K562 (cell line): ENCODE results near the gene ERCC2. TPM values are rescaled to one million over a fixed set of nuclear protein-coding genes. Genes with fewer than 3 reads are reported as not detected.

Experiments used
- ATAC-seq: fragments of 200-7000 bp; cut with Tn5 transposase; 3 replicates; pipeline ENCODE4 v1.9.1; 2020; ENCODE audit warnings: moderate library complexity
- BruUV-seq: library from RNA; stranded (reverse); fragments of 400-500 nt; replicated peaks from 2 replicates; lab custom pipeline; 2021; lab: Mats Ljungman, UMichigan
- CTCF ChIA-PET: fragments of 300-600 bp; formaldehyde crosslinking; extraction: SDS; loops from one replicate; lab custom pipeline; 2021; ENCODE audit warnings: low intra/inter-chr PET ratio; lab: Yijun Ruan, JAX
- POLR2A ChIA-PET: fragments of 300-600, 350-650 bp; sonication (Branson Sonifier 250); formaldehyde crosslinking; extraction: SDS; loops from one replicate; lab custom pipeline; 2021; ENCODE audit warnings: antibody characterized with exemption, inconsistent platforms; lab: Yijun Ruan, JAX
- DNase-seq, 4 experiments: peaks; one replicate each; pipeline versions ENCODE4 v3.0.0 to v3.0.0-alpha.2; 2011 to 2018; ENCODE audit warnings: low spot score in 3 of 4, mixed read lengths in 3 of 4; ENCODE audit errors: extremely low read depth in 1 of 4
- FAIRE-seq: peaks from 2 replicates; lab custom pipeline; 2011; peaks lifted over from hg19 to GRCh38; lab: Jason Lieb, UNC
- H2AFZ ChIP-seq: 2 replicates; pipeline ENCODE4 v1.6.0; 2011; ENCODE audit warnings: low read depth, low read length, control low read depth, inconsistent platforms
- H3K27ac ChIP-seq: fragments of 200-600 bp; 3 replicates; pipeline ENCODE4 v1.8.0; 2011; ENCODE audit warnings: low read depth, mild to moderate bottlenecking, control low read depth, inconsistent platforms, low read length, moderate library complexity, mixed read lengths; ENCODE audit errors: extremely low read depth
- H3K27me3 ChIP-seq, 2 experiments: fragments of 300-600 bp in 1 of 2; 2 replicates in 1 of 2; 3 replicates in 1 of 2; pipeline versions ENCODE4 v1.6.0 to v1.8.0; 2011; ENCODE audit warnings: inconsistent platforms in 2 of 2, low read length in 2 of 2, mild to moderate bottlenecking in 1 of 2, mixed read lengths in 1 of 2, moderate library complexity in 1 of 2; ENCODE audit not compliant: control insufficient read depth in 2 of 2, insufficient read depth in 2 of 2
- H3K36me3 ChIP-seq: fragments of 300-600 bp; 3 replicates; pipeline ENCODE4 v1.8.0; 2011; ENCODE audit warnings: mild to moderate bottlenecking, low read length, inconsistent platforms; ENCODE audit not compliant: control insufficient read depth, insufficient read depth
- H3K4me1 ChIP-seq, 2 experiments: fragments of 200-600 bp in 1 of 2; replicated peaks in 1 of 2; 2 replicates in 1 of 2; 3 replicates in 1 of 2; pipeline versions ENCODE4 v1.5.1 to v1.8.0; 2011; ENCODE audit warnings: inconsistent platforms in 2 of 2, low read length in 2 of 2, mild to moderate bottlenecking in 1 of 2, mixed read lengths in 1 of 2, moderate library complexity in 1 of 2; ENCODE audit not compliant: control insufficient read depth in 2 of 2, insufficient read depth in 2 of 2
- H3K4me2 ChIP-seq: 2 replicates; pipeline ENCODE4 v1.6.1; 2011; ENCODE audit warnings: low read length, control low read depth, inconsistent platforms, mixed read lengths; ENCODE audit not compliant: insufficient read depth
- H3K4me3 ChIP-seq: fragments of 200-600 bp; sonication (generic), shearing (Covaris generic); 2 replicates; pipeline ENCODE4 v1.5.1; 2016; ENCODE audit warnings: control low read depth, inconsistent platforms
- H3K79me2 ChIP-seq: fragments of 200-600 bp; 3 replicates; pipeline ENCODE4 v1.8.0; 2011; ENCODE audit warnings: low read length, inconsistent platforms; ENCODE audit not compliant: control insufficient read depth, insufficient read depth
- H3K9ac ChIP-seq, 2 experiments: 2 replicates each; pipeline versions ENCODE4 v1.6.0 to v1.6.1; 2011; ENCODE audit warnings: low read depth in 2 of 2, low read length in 2 of 2, control low read depth in 1 of 2, inconsistent platforms in 1 of 2, mild to moderate bottlenecking in 1 of 2, mixed read lengths in 1 of 2; ENCODE audit not compliant: insufficient read depth in 1 of 2
- H3K9me1 ChIP-seq: one replicate; pipeline ENCODE4 v1.6.0; 2011; ENCODE audit warnings: inconsistent platforms, mild to moderate bottlenecking, low read length, moderate library complexity; ENCODE audit not compliant: control insufficient read depth, insufficient read depth
- H3K9me3 ChIP-seq: replicated peaks from 2 replicates; pipeline ENCODE4 v1.5.1; 2011; ENCODE audit warnings: low read depth, low read length, inconsistent platforms; ENCODE audit not compliant: control insufficient read depth, insufficient read depth
- H4K20me1 ChIP-seq: replicated peaks from 2 replicates; pipeline ENCODE4 v1.6.1; 2011; ENCODE audit warnings: low read length, inconsistent platforms, mixed read lengths; ENCODE audit not compliant: control insufficient read depth, insufficient read depth
- RCOR1 ChIP-seq, 2 experiments: IDR thresholded peaks; 2 replicates each; pipeline ENCODE4 v1.6.1; 2012; ENCODE audit warnings: low read depth in 2 of 2, low read length in 2 of 2, borderline replicate concordance in 1 of 2, improper control_type of control experiment in 1 of 2
- WGBS: fragments of 100-300 bp; shearing (Covaris generic); methylation state at CpG from one replicate; pipeline ENCODE4 v1.1.6; 2016; ENCODE audit warnings: low coverage, mixed read lengths; ENCODE audit not compliant: insufficient coverage; ENCODE audit errors: missing lambda C conversion rate; 5-methylcytosine and 5-hydroxymethylcytosine counted together
- in situ Hi-C: fragments of 300-500 bp; cut with MboI; formaldehyde crosslinking; loops from 4 replicates; pipeline ENCODE4 v1.15.0; 2018; ENCODE audit warnings: inconsistent platforms, mixed read lengths
- intact Hi-C: fragments of 100-400 bp; cut with micrococcal nuclease; formaldehyde crosslinking; loops from 2 replicates; pipeline ENCODE4 v1.14.2; 2022
- polyA plus RNA-seq, 8 experiments: library from polyadenylated mRNA; depleted of rRNA in 4 of 8; stranded (reverse) in 5 of 8; unstranded in 3 of 8; fragments of >200 nt; fragmentation: Nextera tagmentation in 2 of 8; fragmentation: Illumina TruSeq in 1 of 8; extraction: Ambion mirVana in 2 of 8; extraction: Trizol in 1 of 8; gene quantifications; 2 replicates each; pipeline versions ENCODE4 v1.2.1 to v1.2.3, GENCODE V29; 2011 to 2014; ENCODE audit warnings: inconsistent platforms in 1 of 8, missing spikeins in 1 of 8
- total RNA-seq, 7 experiments: library from RNA; depleted of rRNA in 6 of 7; stranded (reverse); fragments of >200 nt in 6 of 7; fragmentation: Illumina TruSeq in 2 of 7; extraction: Trizol in 2 of 7; gene quantifications; 2 replicates each; pipeline versions ENCODE4 v1.2.1 to v1.2.3, GENCODE V29; 2011 to 2021; ENCODE audit warnings: low replicate concordance in 1 of 7
- TF ChIP-seq, protein P1 (sequence below): sonication (generic); formaldehyde crosslinking; IDR thresholded peaks from 2 replicates; pipeline ENCODE4 v1.8.1; 2023; ENCODE audit warnings: mild to moderate bottlenecking, missing genetic modification reagents
- TF ChIP-seq, protein P2 (sequence below): sonication (generic); formaldehyde crosslinking; IDR thresholded peaks from 2 replicates; pipeline ENCODE4 v1.8.1; 2023; ENCODE audit warnings: mild to moderate bottlenecking, missing genetic modification reagents

ERCC2 gene
- total and polyA plus RNA-seq, 9 of the 15 experiments (the other 6 are each of a cell fraction or from before 2014, with no cell fraction given), result 2.2 to 55.9 (median 23.4) TPM

DNA sequence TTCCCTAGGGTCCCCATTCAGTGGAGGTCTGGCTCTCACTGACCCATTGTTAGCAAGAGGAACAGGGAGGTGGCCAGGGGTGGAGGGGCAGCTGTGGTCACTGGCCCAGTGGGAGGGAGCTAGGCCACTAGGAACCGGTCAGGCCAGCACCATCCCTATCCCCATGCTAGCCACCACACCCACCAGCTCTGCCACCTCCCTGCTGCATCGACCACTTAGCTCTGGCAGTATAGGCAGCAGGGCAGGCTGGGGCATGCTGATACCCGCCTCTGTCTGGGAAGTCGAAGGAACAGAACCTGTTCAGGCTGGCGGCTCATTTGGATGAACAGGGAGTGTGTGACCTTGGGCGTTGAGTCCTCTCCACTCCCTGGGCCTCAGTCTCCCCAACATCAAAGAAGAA lies 29.8 kb upstream of the ERCC2 start:
- intact Hi-C loops, result no loop called here

More for the DNA sequence above, 29.8 kb upstream of the ERCC2 start:
- Histone ChIP-seq H3K9me3 (no peaks in the 10 kb centered on the region), H3K4me3 (no peak overlapping the region), H3K36me3 (no peaks in the 10 kb centered on the region), H3K27ac (no peak overlapping the region), H4K20me1 (no peaks in the 10 kb centered on the region), H3K79me2 (peaks cover 18% of the 10 kb centered on the region), H3K9me1 (no peaks in the 10 kb centered on the region), H3K4me1 (peaks cover 22 to 56% of the 10 kb centered on the region in 2 experiments; a peak in 4 of 5 replicates), H3K9ac (no peak overlapping the region), H3K4me2 (no peak overlapping the region), H3K27me3 (no peaks in the 10 kb centered on the region), H2AFZ (no peak overlapping the region)
- FAIRE-seq, result no peak
- in situ Hi-C loops, result no loop called here
- no peak for DNase-seq
- no TSS peak for BruUV-seq
- TF ChIP-seq, protein P1, sequence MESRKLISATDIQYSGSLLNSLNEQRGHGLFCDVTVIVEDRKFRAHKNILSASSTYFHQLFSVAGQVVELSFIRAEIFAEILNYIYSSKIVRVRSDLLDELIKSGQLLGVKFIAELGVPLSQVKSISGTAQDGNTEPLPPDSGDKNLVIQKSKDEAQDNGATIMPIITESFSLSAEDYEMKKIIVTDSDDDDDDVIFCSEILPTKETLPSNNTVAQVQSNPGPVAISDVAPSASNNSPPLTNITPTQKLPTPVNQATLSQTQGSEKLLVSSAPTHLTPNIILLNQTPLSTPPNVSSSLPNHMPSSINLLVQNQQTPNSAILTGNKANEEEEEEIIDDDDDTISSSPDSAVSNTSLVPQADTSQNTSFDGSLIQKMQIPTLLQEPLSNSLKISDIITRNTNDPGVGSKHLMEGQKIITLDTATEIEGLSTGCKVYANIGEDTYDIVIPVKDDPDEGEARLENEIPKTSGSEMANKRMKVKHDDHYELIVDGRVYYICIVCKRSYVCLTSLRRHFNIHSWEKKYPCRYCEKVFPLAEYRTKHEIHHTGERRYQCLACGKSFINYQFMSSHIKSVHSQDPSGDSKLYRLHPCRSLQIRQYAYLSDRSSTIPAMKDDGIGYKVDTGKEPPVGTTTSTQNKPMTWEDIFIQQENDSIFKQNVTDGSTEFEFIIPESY (CRISPR knock-in tag), result 0 out of 2 replicates have a peak, but pooled peaks have one; percentile 27
- TF ChIP-seq, protein P2, sequence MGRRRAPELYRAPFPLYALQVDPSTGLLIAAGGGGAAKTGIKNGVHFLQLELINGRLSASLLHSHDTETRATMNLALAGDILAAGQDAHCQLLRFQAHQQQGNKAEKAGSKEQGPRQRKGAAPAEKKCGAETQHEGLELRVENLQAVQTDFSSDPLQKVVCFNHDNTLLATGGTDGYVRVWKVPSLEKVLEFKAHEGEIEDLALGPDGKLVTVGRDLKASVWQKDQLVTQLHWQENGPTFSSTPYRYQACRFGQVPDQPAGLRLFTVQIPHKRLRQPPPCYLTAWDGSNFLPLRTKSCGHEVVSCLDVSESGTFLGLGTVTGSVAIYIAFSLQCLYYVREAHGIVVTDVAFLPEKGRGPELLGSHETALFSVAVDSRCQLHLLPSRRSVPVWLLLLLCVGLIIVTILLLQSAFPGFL (CRISPR knock-in tag), result no peak
- no peak for TF ChIP-seq RCOR1 (IDR thresholded peaks at IDR 0.05; ENCODE audit: borderline replicate concordance in 1 of 2, low read depth in 2 of 2, low read length in 2 of 2)
- no peak for ATAC-seq
- ChIA-PET CTCF (no interaction called here), POLR2A (interaction anchor here (0.6 to 2.2 kb wide), 4 partner anchors 20 to 571 kb away, joined by 3 to 5 read pairs (median 4); no protein-coding TSS in a partner anchor)
- 84% methylated on average over 6 of the region's 6 CpGs for WGBS
